Gastroesophageal sphincter (tissue), 3 donors: ENCODE measurements around the gene FAM83D.

ENCODE experiments used
- POLR2A ChIP-seq, 2 donors: fragments of 450-650 bp; IDR thresholded peaks; one replicate each; pipeline ENCODE4 v1.6.1; 2017; ENCODE audit warnings: antibody characterized with exemption in 2 of 2, mild to moderate bottlenecking in 2 of 2, moderate library complexity in 1 of 2
- POLR2AphosphoS5 ChIP-seq: sonication (generic); formaldehyde crosslinking; IDR thresholded peaks from one replicate; pipeline ENCODE4 v1.6.1; 2017; ENCODE audit warnings: antibody characterized with exemption
- TF ChIP-seq, protein P1 (sequence below), 4 experiments: fragments of 200-600 bp in 2 of 4; fragments of 450-650 bp in 2 of 4; sonication (generic) in 1 of 4; IDR thresholded peaks; one replicate each; pipeline ENCODE4 v1.5.1; 2017 to 2019; ENCODE audit warnings: antibody characterized with exemption in 4 of 4, mild to moderate bottlenecking in 2 of 4, moderate library complexity in 2 of 4

GRCh38 chr20:38945012-38945411, 18.8 kb downstream of the FAM83D start:
- TF ChIP-seq, protein P1, sequence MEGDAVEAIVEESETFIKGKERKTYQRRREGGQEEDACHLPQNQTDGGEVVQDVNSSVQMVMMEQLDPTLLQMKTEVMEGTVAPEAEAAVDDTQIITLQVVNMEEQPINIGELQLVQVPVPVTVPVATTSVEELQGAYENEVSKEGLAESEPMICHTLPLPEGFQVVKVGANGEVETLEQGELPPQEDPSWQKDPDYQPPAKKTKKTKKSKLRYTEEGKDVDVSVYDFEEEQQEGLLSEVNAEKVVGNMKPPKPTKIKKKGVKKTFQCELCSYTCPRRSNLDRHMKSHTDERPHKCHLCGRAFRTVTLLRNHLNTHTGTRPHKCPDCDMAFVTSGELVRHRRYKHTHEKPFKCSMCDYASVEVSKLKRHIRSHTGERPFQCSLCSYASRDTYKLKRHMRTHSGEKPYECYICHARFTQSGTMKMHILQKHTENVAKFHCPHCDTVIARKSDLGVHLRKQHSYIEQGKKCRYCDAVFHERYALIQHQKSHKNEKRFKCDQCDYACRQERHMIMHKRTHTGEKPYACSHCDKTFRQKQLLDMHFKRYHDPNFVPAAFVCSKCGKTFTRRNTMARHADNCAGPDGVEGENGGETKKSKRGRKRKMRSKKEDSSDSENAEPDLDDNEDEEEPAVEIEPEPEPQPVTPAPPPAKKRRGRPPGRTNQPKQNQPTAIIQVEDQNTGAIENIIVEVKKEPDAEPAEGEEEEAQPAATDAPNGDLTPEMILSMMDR (IDR thresholded peaks at IDR 0.05) = no peak
- TF ChIP-seq POLR2A (IDR thresholded peaks at IDR 0.05) (no peak), POLR2AphosphoS5 (no peak)
